Stimulated activated CD4-positive, alpha-beta T cell treated with anti-CD3 and anti-CD28 coated beads, Interleukin-4, amount 100 ng/mL, for 24 hours (primary cell): ENCODE results near the gene VAX1.
A peak's percentile ranks its signal among the peaks of the same experiment; 100 is the strongest.
"Not testable (repeated sequence)": the region's sequence is repeated elsewhere in the genome, so short reads cannot be mapped to it uniquely, and the experiment has no call there.

ENCODE experiments used
- DNase-seq: peaks from one replicate; pipeline ENCODE4 v3.0.0-alpha.2; 2020

VAX1 gene, protein sequence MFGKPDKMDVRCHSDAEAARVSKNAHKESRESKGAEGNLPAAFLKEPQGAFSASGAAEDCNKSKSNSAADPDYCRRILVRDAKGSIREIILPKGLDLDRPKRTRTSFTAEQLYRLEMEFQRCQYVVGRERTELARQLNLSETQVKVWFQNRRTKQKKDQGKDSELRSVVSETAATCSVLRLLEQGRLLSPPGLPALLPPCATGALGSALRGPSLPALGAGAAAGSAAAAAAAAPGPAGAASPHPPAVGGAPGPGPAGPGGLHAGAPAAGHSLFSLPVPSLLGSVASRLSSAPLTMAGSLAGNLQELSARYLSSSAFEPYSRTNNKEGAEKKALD

DNA sequence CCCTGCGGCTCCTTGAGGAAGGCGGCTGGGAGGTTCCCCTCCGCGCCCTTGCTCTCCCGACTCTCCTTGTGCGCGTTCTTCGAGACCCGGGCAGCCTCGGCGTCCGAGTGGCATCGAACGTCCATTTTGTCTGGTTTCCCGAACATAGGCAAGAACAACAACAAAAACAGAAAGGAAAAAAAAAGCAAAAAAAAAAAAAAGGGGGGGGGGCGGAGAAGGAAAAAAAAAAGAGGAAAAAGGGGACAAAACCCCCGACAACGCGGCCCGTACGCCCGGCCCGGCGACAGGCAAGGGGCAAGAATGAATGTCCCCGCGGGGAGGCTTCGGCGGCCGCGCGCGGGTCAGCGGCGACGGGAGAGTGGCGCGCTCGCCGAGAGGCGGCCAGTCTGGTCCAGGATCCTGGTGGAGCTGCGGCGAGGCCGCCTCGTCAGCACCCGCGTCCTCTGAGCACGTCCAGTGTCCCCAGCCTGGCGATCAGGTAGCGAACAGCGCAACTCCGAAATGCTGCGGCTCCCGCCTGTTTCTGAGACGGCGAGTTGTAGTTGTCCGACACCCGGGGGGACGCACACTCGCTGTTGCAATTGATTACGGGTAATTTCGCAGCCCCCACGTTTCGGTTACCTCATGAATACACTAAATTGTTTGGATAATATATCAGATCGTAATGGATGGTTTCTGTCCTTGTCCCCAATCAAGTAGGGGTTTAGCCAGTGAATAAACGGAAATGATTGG lies at the start of gene VAX1:
VAX1 (minus strand) TSS at position 360 of the 732 bp plus-strand sequence; CDS start at position 146, 214 bp downstream.
- DNase-seq: no peak

DNA sequence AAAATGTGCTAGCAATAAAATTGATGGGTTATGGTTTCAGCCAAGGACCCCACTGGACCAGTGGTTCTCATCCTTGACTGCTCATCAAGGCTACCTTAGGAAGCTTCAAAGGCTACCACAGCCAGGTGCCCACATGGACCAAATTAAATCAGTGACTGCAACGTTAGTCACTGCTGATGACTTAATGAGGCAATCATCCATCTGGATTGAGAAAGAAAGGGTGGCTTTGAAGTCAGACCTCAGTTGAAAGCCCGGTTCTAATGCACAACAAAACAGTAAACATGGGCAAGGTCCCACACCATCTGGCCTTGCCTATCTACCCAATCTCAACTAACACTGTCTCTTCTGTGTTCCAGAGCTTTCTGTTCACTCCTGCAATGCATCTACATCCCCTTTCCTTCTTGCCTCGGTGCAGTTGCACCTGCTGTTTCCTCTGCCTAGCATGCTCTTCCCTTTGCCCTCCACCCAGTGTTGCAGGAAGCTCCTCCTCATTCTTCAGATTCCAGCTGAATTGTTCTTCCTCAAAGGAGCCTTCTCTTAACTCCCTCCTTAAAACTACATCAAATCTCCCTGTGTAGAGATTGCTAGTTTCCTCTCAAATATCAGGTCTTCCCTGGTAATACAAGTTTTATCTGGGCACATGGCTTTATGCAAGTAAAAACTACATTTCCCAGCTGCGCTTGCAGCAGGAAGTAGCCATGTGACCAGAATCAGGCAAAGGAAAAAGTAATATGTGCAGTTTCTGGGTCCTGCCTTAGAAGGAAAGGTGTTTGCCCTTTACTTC lies 49.0 kb upstream of the VAX1 start:
- no peak for DNase-seq

DNA sequence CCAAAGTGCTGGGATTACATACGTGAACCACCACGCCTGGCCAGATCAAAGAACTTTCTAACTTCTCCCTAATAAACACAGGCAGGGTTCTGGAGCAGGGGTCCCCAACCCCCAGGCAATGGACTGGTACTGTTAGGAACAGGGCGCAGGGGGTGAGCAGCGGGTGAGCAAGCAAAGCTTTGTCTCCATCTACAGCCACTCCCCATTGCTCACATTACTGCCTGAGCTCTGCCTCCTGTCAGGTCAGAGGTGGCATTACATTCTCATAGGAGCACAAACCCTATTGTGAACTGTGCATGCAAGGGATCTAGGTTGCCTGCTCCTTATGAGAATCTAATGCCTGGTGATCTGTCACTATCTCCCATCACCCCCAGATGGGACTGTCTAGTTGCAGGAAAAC lies 47.7 kb upstream of the VAX1 start:
- DNase-seq: not testable (repeated sequence)

DNA sequence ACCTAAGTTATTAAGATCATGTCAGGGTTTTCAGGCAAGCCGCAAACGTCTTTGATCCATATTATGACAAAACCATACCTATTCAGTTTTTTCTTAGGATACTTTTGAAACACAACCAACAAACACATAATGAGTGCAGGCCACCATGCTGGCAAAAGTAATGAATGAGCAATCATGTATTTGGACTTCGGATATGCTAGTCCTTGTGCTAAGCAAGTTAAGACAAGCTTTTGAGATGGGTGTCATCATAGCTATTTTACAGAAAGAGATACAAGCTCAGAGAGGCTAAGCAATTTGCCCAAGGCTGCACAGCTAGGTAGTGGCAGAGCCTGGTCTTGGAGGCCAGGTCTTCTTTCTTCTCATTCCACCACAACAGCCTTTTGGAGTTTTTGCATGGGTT lies 46.8 kb upstream of the VAX1 start:
- DNase-seq: no peak

DNA sequence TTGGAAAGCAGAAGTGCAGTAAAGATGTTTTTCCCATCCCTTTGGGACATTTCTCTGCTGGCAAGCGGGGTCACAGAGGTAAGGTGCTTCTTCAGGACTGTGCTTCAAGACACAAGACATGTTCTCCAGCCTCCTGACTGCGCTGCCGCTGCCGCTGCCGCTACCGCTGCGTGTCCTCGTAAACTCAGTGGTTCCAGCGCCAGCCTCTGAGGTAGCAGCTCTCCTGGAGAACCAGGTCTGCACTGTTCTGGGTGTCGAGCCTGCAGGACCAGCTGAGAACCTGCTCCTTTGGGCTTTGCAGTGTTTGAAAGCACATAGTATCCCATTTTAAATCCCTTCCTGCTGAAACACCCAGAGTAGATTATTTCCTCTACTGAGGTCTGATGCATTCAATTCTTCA lies 46.2 kb upstream of the VAX1 start:
- DNase-seq: no peak

DNA sequence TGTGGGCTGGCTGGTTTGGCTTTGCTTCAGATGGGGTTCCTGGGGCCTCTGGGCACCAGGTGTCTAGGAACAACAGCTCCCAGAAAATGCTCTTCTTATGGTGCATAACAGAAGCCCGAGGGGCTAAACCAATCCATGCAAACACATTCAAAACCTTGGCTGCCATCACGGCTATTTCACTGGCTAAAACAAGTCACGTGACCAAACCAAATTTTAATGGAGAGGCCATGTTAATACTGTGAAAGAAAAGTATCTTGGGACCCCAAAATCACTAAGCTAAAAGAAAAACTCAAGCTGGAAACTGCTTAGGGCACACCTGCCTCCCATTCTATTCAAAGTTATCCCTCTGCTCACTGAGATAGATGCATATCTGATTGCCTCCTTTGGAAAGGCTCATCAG lies 40.1 kb upstream of the VAX1 start:
- no peak for DNase-seq

DNA sequence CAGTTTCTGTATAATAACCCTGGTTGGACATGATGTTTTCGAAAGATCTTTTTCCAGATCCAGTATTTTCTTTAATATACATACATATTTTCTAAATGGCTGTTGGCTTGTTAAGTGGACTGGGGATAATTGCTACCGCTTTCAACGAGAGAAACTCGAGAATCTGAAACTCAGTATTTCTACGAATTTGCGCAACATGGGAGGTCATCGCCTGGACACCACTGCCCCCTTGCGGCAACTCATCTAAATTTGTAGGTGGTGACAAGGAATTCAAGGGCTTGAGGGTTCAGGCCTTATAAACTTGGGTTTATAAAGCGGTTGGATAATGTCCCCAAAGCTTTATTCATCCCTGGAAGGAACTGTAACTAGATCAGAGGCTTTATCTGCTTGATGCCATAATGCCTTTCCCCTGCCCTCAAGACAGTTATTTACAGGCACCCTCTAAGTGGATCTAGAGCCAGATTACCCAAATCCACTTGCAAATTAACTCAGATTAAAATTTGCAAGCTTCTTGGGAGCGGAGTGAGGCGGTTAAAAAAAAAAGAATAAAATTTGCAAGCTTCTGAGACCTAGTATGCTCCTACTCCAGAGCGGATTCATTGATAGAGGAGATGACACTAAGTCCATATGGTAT lies 37.9 kb upstream of the VAX1 start:
- DNase-seq: peak; percentile 81

DNA sequence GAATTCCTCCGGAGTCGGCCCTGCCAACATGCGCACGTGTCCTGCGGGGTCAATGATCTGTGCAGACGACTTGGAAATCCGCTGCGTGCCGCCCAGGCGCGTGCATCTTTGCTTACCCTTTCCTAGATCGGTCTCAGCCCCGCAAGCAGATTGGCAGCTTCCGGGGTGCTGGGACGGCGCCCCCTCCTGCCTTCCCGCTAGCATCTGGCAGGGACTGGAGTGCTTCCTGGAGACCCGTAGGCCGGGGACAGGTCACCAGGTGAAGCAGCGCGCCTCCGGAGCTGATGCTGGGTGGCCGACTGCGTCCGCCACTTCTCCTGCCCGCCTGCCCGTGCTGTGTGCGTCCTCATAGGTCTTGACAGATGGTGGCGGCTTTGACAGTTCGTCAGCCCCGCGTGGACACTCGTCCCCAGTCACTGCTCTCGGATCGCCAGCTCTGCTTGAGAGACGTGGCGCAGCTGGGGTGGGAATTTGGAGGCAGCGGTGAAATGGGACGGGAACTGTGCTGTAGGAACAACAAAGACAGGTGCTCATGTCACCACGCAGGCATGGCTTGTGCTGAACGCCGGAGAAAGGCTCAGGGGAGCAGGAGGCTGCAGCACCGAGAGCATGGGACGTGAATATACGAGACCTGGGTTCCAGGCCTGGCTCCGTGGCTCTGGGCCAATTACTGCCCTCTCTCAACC lies 37.3 kb upstream of the VAX1 start:
- DNase-seq: peak; percentile 26

DNA sequence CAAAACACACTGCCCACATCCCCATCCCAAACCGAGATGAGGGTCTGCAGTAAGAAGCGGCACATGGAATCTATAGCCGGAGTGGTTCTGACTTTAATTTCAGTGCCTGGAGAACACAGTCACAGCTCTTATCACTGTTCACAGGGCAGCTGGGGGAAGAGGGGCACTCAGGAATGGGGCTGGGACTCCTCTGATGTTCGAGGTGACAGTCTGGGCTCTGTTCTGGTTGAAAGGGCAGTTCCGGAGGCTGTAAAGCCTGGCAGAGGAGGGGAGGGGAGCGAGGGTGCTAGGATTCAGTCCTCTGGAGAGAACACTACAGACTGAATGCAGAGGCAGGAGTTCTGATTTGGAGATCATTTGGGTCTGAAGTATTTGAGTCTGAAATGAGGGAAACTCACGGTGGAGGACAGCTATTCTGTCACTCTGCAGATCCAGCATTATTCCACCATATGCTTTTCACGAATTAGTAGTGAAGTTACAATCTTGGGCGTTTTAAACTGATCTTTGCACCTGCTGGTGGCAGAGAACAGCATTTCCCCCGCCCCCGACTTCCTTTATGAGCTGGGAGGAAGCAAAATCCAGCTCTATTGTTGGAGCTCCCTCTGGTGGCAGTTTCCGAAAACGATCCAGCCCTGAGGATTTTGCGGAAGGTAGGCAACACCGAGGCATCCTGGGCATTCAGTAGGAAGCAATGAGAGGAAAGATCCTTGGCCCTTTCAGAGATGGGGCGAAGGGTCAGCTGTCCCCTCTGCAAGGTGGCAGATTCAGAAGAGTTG lies 36.6 kb upstream of the VAX1 start:
- peak; percentile 89 for DNase-seq

DNA sequence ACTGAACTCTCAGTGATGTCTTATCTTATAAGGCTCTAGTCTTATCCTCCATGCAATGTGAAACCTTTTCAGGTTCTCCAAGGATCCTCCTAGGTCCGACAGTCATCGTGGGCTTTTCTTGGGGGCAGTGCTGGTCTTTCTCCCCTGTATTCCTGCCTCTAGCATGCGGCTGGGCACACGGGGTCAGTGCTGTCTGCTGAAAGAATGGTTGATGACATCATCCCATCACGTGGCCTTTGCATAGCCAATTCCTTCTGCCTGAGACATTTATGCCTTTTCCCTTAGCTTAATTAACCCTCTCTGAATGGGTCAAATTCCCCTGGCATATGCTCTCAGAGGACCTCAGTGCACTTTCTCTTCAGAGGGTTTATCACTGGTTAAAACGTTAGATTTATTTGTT lies 32.2 kb upstream of the VAX1 start:
- DNase-seq: no peak

DNA sequence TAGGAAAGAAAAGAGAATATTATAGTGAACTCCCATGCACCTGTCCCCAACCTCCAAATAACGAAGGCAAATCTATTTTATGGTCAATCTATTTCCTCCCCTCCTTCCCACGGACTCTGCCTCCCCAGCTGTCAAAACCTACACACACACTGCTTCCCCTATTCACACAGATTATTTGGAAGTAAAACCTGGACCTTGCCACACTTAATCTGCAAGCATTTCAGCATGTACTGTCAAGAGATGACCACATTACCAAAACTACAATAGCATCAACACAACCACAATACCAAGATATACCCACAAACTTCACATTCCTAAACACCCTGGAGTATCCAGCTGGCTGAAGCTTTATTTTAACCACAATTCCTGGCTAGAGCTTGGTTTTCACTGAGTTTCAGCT lies 31.4 kb upstream of the VAX1 start:
- DNase-seq: no peak

DNA sequence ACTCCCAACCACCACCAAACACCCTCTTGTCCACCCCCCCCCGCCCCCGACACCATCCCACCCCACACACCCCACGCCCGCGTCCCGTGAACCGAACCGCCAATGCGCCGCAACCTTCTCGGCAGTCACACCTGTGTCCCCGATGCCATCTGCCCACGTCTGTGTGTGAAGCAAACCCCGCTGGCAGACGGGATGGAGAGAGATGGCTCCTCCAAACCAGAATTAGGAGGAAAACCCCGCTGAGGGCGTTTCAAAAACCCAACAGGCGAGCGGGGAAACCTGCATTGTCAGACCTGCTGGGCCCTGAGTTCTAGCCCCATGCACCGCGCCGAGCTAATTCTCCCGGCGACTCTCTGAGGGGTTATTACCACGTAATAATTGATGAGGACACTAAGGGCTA lies 30.7 kb upstream of the VAX1 start:
- no peak for DNase-seq

DNA sequence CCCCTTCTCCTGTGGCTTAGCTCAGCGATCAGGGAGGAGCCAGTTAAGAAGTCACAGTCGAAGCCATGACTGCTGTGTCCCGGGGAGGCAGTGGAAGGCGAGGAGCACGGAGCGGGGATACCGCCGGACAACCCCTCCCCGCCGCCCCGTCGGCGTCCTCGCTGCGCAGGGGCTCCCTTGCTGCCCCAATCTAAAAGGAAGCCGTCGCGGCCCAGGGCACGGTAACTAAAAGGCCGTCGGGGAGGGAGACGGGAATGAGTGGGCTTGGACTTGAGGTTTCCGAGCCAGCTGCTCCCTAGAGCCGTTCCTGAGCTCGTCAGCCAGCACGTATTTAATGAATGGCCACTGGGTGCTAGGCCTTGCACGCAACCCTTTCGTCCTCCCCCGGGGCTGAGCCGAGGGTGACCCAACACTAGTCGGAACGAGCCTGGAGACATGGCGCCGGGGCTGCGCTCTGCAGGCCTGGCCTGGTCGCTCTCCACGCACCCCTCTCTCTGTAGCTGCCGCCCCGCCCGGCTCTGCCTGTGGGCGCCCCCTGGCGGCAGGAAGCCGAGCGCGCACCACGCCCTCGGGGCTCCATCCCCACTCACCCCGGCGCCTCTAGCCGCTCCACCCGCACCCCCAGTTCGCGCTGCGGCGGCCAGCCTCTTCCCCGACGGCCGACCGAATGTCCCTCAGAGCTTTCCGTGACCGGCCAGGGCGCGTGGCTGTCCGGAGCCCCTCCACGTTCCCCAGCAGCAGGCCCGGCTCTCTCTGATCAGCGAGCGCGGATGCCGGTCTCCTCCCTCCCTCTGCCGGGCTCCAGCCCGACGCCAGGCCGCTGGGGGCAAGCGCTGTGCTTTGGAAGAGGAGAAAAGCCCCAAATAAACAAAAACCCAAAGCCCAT lies 30.0 kb upstream of the VAX1 start:
- peak; percentile 62 for DNase-seq

DNA sequence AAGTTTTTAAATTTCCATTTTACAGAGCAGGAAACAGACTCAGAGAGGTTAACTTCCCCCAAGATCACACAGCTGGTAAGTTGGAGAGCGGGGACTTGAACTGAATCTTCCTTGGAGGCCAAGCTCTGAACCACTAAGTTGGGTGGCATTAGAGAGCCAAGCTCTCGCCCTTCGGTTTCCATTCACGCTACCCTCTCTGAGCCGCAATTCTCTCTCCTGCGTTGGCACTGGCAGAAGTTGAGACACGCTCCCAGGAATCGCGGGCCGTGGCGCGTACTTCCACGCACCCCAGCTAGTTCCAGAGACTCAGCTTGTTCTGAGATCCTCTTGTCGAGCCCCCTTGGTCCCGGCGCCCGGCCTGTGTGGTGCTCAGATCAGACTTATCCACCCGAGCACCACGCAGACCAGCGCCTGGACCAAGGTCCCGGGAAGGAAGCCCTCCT lies 29.3 kb upstream of the VAX1 start:
- no peak for DNase-seq

DNA sequence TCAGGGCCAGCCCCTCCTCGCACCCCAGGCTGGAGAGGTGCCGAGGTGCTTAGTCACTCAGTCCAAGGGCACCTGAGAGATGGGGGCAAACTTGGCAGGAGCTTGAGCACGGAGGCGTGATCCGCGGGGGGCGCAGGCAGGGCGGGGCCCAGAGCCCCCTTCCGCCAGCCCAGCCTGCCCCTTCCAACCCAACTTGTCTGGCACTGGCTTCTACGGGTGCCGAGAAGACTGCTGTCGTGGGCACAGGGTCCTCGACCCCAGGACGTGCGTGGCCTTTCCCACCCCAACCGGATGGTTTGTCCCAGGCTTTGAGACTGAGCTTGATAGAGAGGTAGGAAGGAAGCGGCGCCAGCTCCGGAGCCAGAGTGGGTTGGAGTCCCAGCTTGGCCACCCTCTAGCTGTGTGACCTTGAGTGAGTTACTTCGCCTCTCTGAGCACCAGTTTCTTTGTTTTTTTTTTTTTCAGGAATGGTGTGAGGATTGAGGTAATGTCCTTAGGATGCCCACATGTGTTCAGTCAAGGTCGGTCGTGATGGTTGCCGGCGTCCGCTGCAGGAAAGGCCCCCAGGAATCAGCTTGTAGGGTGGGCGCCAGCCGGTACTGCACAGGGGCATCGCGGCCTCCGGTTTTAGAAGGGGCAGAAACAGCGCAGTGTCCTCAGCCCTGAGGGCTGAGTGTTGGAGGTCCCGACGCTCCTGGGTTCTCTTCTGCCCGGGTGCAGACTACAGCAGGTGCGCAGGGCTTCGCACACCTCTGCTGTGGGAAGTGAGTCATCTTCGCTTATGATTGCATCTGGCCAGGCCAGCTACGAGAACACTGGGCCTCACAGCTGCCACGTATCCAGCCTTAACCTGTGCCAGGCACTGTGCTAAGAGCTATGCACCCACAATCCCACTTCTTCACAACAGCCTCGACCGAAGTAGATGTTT lies 28.6 kb upstream of the VAX1 start:
- no peak for DNase-seq

DNA sequence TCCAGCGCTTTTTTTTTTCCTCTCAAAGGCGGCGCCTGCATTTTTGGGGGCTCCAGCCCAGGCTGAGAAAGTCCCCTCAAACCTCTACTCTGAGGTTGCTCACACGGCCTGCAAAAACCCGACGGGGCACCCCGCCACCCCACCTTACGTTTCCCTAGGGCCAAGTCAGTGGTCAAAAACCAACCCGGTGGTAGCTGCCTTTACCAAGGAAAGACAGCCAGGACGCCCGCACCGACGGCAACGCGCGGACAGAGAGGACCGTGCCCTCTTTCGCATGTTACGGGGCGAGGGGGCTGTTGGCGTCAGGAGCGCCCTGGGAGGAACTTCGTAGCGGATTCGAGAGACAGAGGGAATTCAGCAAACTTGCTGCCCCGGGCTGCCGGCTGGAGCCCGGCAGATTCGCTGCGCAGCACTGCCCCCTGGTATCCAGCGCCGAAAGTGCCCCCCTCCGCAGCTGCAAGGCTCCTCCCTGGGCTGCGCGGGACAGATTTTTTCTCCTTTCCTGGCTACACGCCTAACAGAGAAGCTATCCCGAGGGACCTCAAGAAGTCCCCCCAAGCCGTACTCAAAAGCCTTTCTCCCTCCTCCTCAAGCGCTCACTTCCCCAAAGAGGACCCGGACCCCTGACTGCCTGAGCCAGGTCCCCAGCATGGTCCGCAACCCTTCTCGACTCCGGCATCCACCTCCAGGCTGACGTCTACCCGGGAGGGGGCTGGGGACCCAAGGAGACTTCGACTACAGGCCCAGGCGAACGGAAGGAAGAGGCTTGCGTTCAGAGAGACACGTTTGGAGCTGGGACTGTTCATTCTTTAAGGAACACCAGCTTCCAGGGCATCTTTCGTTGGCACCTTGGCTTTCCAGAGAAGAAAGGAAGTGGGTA lies 27.7 kb upstream of the VAX1 start:
- no peak for DNase-seq

DNA sequence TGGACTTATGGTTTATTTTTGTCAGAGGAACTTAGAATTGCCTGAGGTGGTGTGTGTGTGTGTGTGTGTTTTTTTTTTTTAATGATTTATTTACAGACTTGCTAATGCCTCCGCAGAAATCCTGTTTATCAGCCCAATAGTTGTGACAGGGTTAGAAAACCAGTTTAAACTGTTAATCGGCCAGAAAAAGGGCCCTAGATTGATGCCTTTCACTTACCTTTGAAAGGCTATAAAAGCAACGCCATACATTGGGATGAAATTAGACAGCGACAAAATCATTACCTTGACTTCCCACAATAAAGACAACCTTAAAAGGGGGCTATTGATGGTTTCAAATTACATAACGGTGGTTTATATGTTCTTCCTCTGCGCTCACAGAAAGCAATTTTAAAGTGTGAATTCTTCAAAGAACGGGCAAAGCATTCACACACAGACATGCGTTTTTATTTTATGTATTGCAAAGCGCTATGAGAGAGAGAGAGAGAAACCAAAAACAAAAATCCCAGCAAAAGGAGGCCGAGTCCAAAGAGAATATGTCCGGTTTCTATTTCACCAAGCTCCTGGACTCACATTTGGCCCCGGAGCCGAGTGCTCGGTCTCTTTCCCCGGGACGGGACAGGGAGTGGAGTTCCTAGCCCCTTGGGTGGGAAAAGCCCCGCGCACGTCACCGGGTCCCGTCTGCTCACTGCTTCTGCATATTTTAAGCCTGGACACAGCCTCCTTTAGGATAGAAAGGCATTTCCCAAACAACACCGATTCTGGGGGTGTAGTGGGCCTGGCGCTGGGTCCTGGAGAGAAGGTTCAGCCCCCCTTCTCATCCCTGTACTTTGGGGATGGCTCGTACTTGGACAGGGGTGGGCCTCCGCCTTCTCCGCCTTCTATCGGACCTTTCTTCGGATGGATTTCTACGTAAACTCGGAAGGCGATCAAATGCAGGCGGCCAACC lies 26.8 kb upstream of the VAX1 start:
- DNase-seq: no peak
